GM21423 (cell line): ENCODE measurements around the gene LHX5.
"Not testable (repeated sequence)": the region's sequence is repeated elsewhere in the genome, so short reads cannot be mapped to it uniquely, and the experiment has no call there.

Experiments
- ATAC-seq: cut with Tn5 transposase; IDR thresholded peaks from one replicate; pipeline ENCODE4 v1.9.1; 2021; ENCODE audit warnings: mild to moderate bottlenecking, moderate library complexity; ENCODE audit not compliant: unreplicated experiment

LHX5 gene

GRCh38 chr12:113471619-113472171, at the start of gene LHX5:
Gene LHX5, minus strand, starts transcription at chr12:113471871. Its CDS starts 373 bp downstream, at chr12:113471498.
- no peak for ATAC-seq

- no peak for ATAC-seq
Measured at GRCh38 chr12:113519464-113520307, 48.0 kb upstream of the LHX5 start.

- ATAC-seq, result no peak
Measured at GRCh38 chr12:113515082-113515856, 43.6 kb upstream of the LHX5 start.

GRCh38 chr12:113514602-113515001, 42.9 kb upstream of the LHX5 start:
- no peak for ATAC-seq

- ATAC-seq, result no peak
Measured at GRCh38 chr12:113512568-113512967, 40.9 kb upstream of the LHX5 start.

- no peak for ATAC-seq
Measured at GRCh38 chr12:113506867-113507266, 35.2 kb upstream of the LHX5 start.

- ATAC-seq, result no peak
Measured at GRCh38 chr12:113505941-113506340, 34.3 kb upstream of the LHX5 start.

- ATAC-seq, result no peak
Measured at GRCh38 chr12:113504917-113505316, 33.2 kb upstream of the LHX5 start.

GRCh38 chr12:113500782-113501311, 29.2 kb upstream of the LHX5 start:
- ATAC-seq, result no peak

- no peak for ATAC-seq
Measured at GRCh38 chr12:113500306-113500675, 28.6 kb upstream of the LHX5 start.

GRCh38 chr12:113498490-113498889, 26.8 kb upstream of the LHX5 start:
- ATAC-seq, result no peak

GRCh38 chr12:113497693-113498092, 26.0 kb upstream of the LHX5 start:
- no peak for ATAC-seq

GRCh38 chr12:113495941-113496340, 24.3 kb upstream of the LHX5 start:
- ATAC-seq, result not testable (repeated sequence)

- ATAC-seq, result no peak
Measured at GRCh38 chr12:113488322-113488721, 16.7 kb upstream of the LHX5 start.

- ATAC-seq, result no peak
Measured at GRCh38 chr12:113486722-113487121, 15.1 kb upstream of the LHX5 start.

- ATAC-seq, result no peak
Measured at GRCh38 chr12:113485330-113485729, 13.7 kb upstream of the LHX5 start.

- no peak for ATAC-seq
Measured at GRCh38 chr12:113482334-113482733, 10.7 kb upstream of the LHX5 start.

GRCh38 chr12:113480336-113480971, 8.8 kb upstream of the LHX5 start:
- ATAC-seq, result no peak

GRCh38 chr12:113479590-113480335, 8.1 kb upstream of the LHX5 start:
- no peak for ATAC-seq

- no peak for ATAC-seq
Measured at GRCh38 chr12:113479216-113479589, 7.5 kb upstream of the LHX5 start.
